G401 (cell line): ENCODE measurements around the gene IQCH. TPM values are rescaled to one million over a fixed set of nuclear protein-coding genes. Genes with fewer than 3 reads are reported as not detected.

ENCODE experiments used
- DNase-seq: peaks from one replicate; pipeline ENCODE4 v3.0.0-alpha.2; 2015; ENCODE audit warnings: low spot score
- in situ Hi-C: cut with HindIII; loops from 2 replicates; pipeline ENCODE4 v1.10.0; 2016; ENCODE audit warnings: low sequenced_read_pairs, mixed read lengths
- total RNA-seq: library from RNA; depleted of rRNA; stranded (reverse); fragments of >200 nt; shearing (Covaris generic); gene quantifications from 2 replicates; pipeline ENCODE4 v1.2.3, GENCODE V29; 2014

IQCH gene
- total RNA-seq, 1 experiment from 2014 or later: 10.1 TPM

- peak; percentile 62 for DNase-seq
- in situ Hi-C loops: no loop called here
These were observed 126.3 kb downstream of the IQCH start for GRCh38 chr15:67380921-67381320.

- DNase-seq: peak; percentile 68
- in situ Hi-C loops: no loop called here
These were observed 126.9 kb downstream of the IQCH start for GRCh38 chr15:67381416-67382045.

- in situ Hi-C loops: no loop called here
- no peak for DNase-seq
These were observed 128.1 kb downstream of the IQCH start for GRCh38 chr15:67382723-67383122.

GRCh38 chr15:67383899-67384298 is 129.3 kb downstream of the IQCH start:
- DNase-seq: no peak
- in situ Hi-C loops: no loop called here

- in situ Hi-C loops: no loop called here
- no peak for DNase-seq
These were observed 130.2 kb downstream of the IQCH start for GRCh38 chr15:67384761-67385160.

- no peak for DNase-seq
- in situ Hi-C loops: no loop called here
These were observed 131.4 kb downstream of the IQCH start for GRCh38 chr15:67385971-67386370.

GRCh38 chr15:67386947-67387346 is 132.4 kb downstream of the IQCH start:
- in situ Hi-C loops: no loop called here
- no peak for DNase-seq

GRCh38 chr15:67389975-67390374 is 135.4 kb downstream of the IQCH start:
- DNase-seq: no peak
- in situ Hi-C loops: no loop called here

- no peak for DNase-seq
- in situ Hi-C loops: no loop called here
These were observed 140.5 kb downstream of the IQCH start for GRCh38 chr15:67394873-67395639.

- DNase-seq: no peak
- in situ Hi-C loops: no loop called here
These were observed 141.5 kb downstream of the IQCH start for GRCh38 chr15:67396114-67396513.

GRCh38 chr15:67397139-67397538 is 142.6 kb downstream of the IQCH start:
- DNase-seq: no peak
- in situ Hi-C loops: no loop called here

GRCh38 chr15:67399925-67400324 is 145.3 kb downstream of the IQCH start:
- no peak for DNase-seq
- in situ Hi-C loops: no loop called here

- DNase-seq: no peak
- in situ Hi-C loops: no loop called here
These were observed 146.3 kb downstream of the IQCH start for GRCh38 chr15:67400890-67401289.

- no peak for DNase-seq
- in situ Hi-C loops: no loop called here
These were observed 146.8 kb downstream of the IQCH start for GRCh38 chr15:67401336-67401735.

GRCh38 chr15:67403428-67404154 is 149.0 kb downstream of the IQCH start:
- DNase-seq: peak; percentile 59
- in situ Hi-C loops: no loop called here

GRCh38 chr15:67405208-67406191 is 150.9 kb downstream of the IQCH start:
- DNase-seq: no peak
- in situ Hi-C loops: no loop called here

- in situ Hi-C loops: no loop called here
- peak; percentile 47 for DNase-seq
These were observed 151.8 kb downstream of the IQCH start for GRCh38 chr15:67406257-67406861.

- in situ Hi-C loops: no loop called here
- peak; percentile 28 for DNase-seq
These were observed 153.2 kb downstream of the IQCH start for GRCh38 chr15:67407786-67408185.

- no peak for DNase-seq
- in situ Hi-C loops: no loop called here
These were observed 154.6 kb downstream of the IQCH start for GRCh38 chr15:67409175-67409574.
